Neural crest cell (in vitro differentiated cells): ENCODE data around the gene USP27X. TPM values are rescaled to one million over a fixed set of nuclear protein-coding genes. Genes with fewer than 3 reads are reported as not detected.

Experiments used
- DNase-seq: peaks from one replicate; pipeline ENCODE4 v3.0.0; 2021; ENCODE audit warnings: low read depth, mixed read lengths, low spot score
- H3K27ac Mint-ChIP-seq: one replicate; pipeline ENCODE4 v1.8.0; 2021; ENCODE audit warnings: mild to moderate bottlenecking, mixed read lengths; ENCODE audit not compliant: unreplicated experiment
- H3K27me3 Mint-ChIP-seq: 2 replicates; pipeline ENCODE4 v1.8.0; 2021; ENCODE audit warnings: low read depth, mild to moderate bottlenecking, mixed read lengths
- H3K36me3 Mint-ChIP-seq: 2 replicates; pipeline ENCODE4 v1.8.0; 2021; ENCODE audit warnings: low read depth, mild to moderate bottlenecking, mixed read lengths
- H3K4me1 Mint-ChIP-seq: 2 replicates; pipeline ENCODE4 v1.8.0; 2021; ENCODE audit warnings: mixed read lengths
- H3K4me3 Mint-ChIP-seq: one replicate; pipeline ENCODE4 v1.8.0; 2021; ENCODE audit warnings: mild to moderate bottlenecking, mixed read lengths
- H3K9me3 Mint-ChIP-seq: 2 replicates; pipeline ENCODE4 v1.8.0; 2021; ENCODE audit warnings: mixed read lengths
- CTCF ChIP-seq: fragments of 200-600 bp; sonication (generic); conservative IDR thresholded peaks from 2 replicates; pipeline ENCODE4 v1.5.0; 2021; ENCODE audit warnings: antibody characterized with exemption, mild to moderate bottlenecking
- total RNA-seq: library from RNA; stranded (reverse); gene quantifications from 2 replicates; pipeline ENCODE4 v1.2.1, GENCODE V29; 2021

The USP27X gene
- total RNA-seq, 1 donor from 2014 or later, result 7.3 TPM

- no peaks in the 10 kb centered on the region for H3K27me3 Mint-ChIP-seq
Measured at GRCh38 chrX:49880668-49881067, 1.4 kb downstream of the USP27X start.

GRCh38 chrX:49884290-49884862 lies 5.1 kb downstream of the USP27X start:
- no peak overlapping the region for H3K27ac Mint-ChIP-seq
- peak; percentile 70 for TF ChIP-seq CTCF
- no peaks in the 10 kb centered on the region for H3K27me3 Mint-ChIP-seq
- H3K9me3 Mint-ChIP-seq, result peaks cover 7% of the 10 kb centered on the region
- H3K36me3 Mint-ChIP-seq, result peaks cover 12% of the 10 kb centered on the region
- H3K4me1 Mint-ChIP-seq, result peaks cover 21% of the 10 kb centered on the region
- peak overlapping the region; percentile 82 for H3K4me3 Mint-ChIP-seq
- peak; percentile 59 for DNase-seq

More at GRCh38 chrX:49880668-49881067, 1.4 kb downstream of the USP27X start:
- no peak for DNase-seq
- H3K27ac Mint-ChIP-seq, result no peak overlapping the region
- H3K4me1 Mint-ChIP-seq, result peaks cover 24% of the 10 kb centered on the region
- H3K9me3 Mint-ChIP-seq, result peaks cover 7% of the 10 kb centered on the region
- peak overlapping the region; percentile 86 for H3K4me3 Mint-ChIP-seq
- TF ChIP-seq CTCF, result no peak
- peaks cover 12% of the 10 kb centered on the region for H3K36me3 Mint-ChIP-seq

- no peak overlapping the region for H3K4me3 Mint-ChIP-seq
- DNase-seq, result no peak
- no peaks in the 10 kb centered on the region for H3K27me3 Mint-ChIP-seq
- H3K9me3 Mint-ChIP-seq, result peaks cover 15% of the 10 kb centered on the region
- peaks cover 5% of the 10 kb centered on the region for H3K36me3 Mint-ChIP-seq
- H3K4me1 Mint-ChIP-seq, result no peaks in the 10 kb centered on the region
- no peak for TF ChIP-seq CTCF
- no peak overlapping the region for H3K27ac Mint-ChIP-seq
Measured at GRCh38 chrX:49892542-49892941, 13.3 kb downstream of the USP27X start.

- Mint-ChIP-seq H3K4me1 (no peaks in the 10 kb centered on the region), H3K9me3 (peaks cover 15% of the 10 kb centered on the region)
Measured at GRCh38 chrX:49896951-49897350, 17.7 kb downstream of the USP27X start.

GRCh38 chrX:49901048-49901447 lies 21.8 kb downstream of the USP27X start:
- TF ChIP-seq CTCF, result no peak
- no peak for DNase-seq
- H3K9me3 Mint-ChIP-seq, result peaks cover 16% of the 10 kb centered on the region
- H3K27me3 Mint-ChIP-seq, result no peaks in the 10 kb centered on the region
- H3K27ac Mint-ChIP-seq, result no peak overlapping the region
- no peak overlapping the region for H3K4me3 Mint-ChIP-seq
- H3K36me3 Mint-ChIP-seq, result peaks cover 6% of the 10 kb centered on the region
- no peaks in the 10 kb centered on the region for H3K4me1 Mint-ChIP-seq

More at GRCh38 chrX:49896951-49897350, 17.7 kb downstream of the USP27X start:
- TF ChIP-seq CTCF, result no peak
- Mint-ChIP-seq H3K36me3 (peaks cover 6% of the 10 kb centered on the region), H3K27ac (no peak overlapping the region), H3K27me3 (no peaks in the 10 kb centered on the region), H3K4me3 (no peak overlapping the region)
- no peak for DNase-seq
